GM12878 (cell line): ENCODE measurements around the gene DGKB. TPM values are rescaled to one million over a fixed set of nuclear protein-coding genes. Genes with fewer than 3 reads are reported as not detected.

Experiments used
- ATAC-seq: fragments of 200-7000 bp; cut with Tn5 transposase; 3 replicates; pipeline ENCODE4 v1.9.1; 2020; ENCODE audit warnings: mild to moderate bottlenecking, moderate library complexity
- BruUV-seq: library from RNA; stranded (reverse); fragments of 400-500 nt; replicated peaks from 2 replicates; lab custom pipeline; 2021; lab: Mats Ljungman, UMichigan
- CTCF ChIA-PET: fragments of 300-600 bp; sonication (Branson Sonifier 250); formaldehyde crosslinking; extraction: SDS; loops from one replicate; lab custom pipeline; 2021; ENCODE audit warnings: inconsistent platforms; lab: Yijun Ruan, JAX
- POLR2A ChIA-PET: fragments of 350-600 bp; formaldehyde crosslinking; extraction: SDS; loops from one replicate; lab custom pipeline; 2021; ENCODE audit warnings: inconsistent platforms; lab: Charles Lee
- RAD21 ChIA-PET: fragments of 300-600 bp; sonication (Branson Sonifier 250); formaldehyde crosslinking; loops from one replicate; lab custom pipeline; 2023; ENCODE audit warnings: antibody characterized with exemption; ENCODE audit not compliant: unreplicated experiment; lab: Charles Lee
- SMC1A ChIA-PET: fragments of 300-600 bp; sonication (Branson Sonifier 250); formaldehyde crosslinking; loops from one replicate; lab custom pipeline; 2023; ENCODE audit not compliant: unreplicated experiment, uncharacterized antibody; lab: Charles Lee
- DNase-seq: peaks from one replicate; pipeline ENCODE4 v3.0.0-alpha.2; 2011; ENCODE audit warnings: low read depth, low spot score
- FAIRE-seq: peaks from 3 replicates; lab custom pipeline; 2011; peaks lifted over from hg19 to GRCh38; lab: Jason Lieb, UNC
- H2AFZ ChIP-seq: 2 replicates; pipeline ENCODE4 v1.6.0; 2011; ENCODE audit warnings: low read depth, low read length, control low read depth; ENCODE audit not compliant: control insufficient read depth
- H3K27ac ChIP-seq: 2 replicates; pipeline ENCODE4 v1.5.1; 2011; ENCODE audit warnings: control low read depth; ENCODE audit not compliant: control insufficient read depth, insufficient read depth
- H3K27me3 ChIP-seq, 2 experiments: replicated peaks in 1 of 2; 2 replicates each; pipeline versions ENCODE4 v1.6.0 to v1.6.1; 2011; ENCODE audit warnings: low read length in 1 of 2; ENCODE audit not compliant: control insufficient read depth in 2 of 2, insufficient read depth in 2 of 2
- H3K36me3 ChIP-seq, 2 experiments: 2 replicates each; pipeline ENCODE4 v1.5.1; 2011; ENCODE audit warnings: low read length in 1 of 2; ENCODE audit not compliant: control insufficient read depth in 2 of 2, insufficient read depth in 2 of 2
- H3K4me1 ChIP-seq: 2 replicates; pipeline ENCODE4 v1.6.1; 2011; ENCODE audit warnings: mild to moderate bottlenecking, low read length, moderate library complexity, mixed read lengths; ENCODE audit not compliant: control insufficient read depth, insufficient read depth
- H3K4me2 ChIP-seq: 2 replicates; pipeline ENCODE4 v1.6.0; 2011; ENCODE audit warnings: control low read depth; ENCODE audit not compliant: control insufficient read depth, insufficient read depth
- H3K4me3 ChIP-seq: fragments of 200-600 bp; sonication (generic); 2 replicates; pipeline ENCODE4 v1.5.1; 2016
- H3K79me2 ChIP-seq: 2 replicates; pipeline ENCODE4 v1.6.0; 2011; ENCODE audit warnings: low read length; ENCODE audit not compliant: control insufficient read depth, insufficient read depth
- H3K9ac ChIP-seq: 2 replicates; pipeline ENCODE4 v1.8.0; 2011; ENCODE audit warnings: low read length, control low read depth, mixed read lengths; ENCODE audit not compliant: control insufficient read depth, insufficient read depth
- H3K9me3 ChIP-seq: replicated peaks from 3 replicates; pipeline ENCODE4 v1.5.1; 2011; ENCODE audit warnings: mild to moderate bottlenecking, low read length; ENCODE audit not compliant: control insufficient read depth, insufficient read depth
- H4K20me1 ChIP-seq: 2 replicates; pipeline ENCODE4 v1.6.0; 2011; ENCODE audit not compliant: control insufficient read depth, insufficient read depth
- FOS ChIP-seq: IDR thresholded peaks from 3 replicates; pipeline ENCODE4 v1.6.1; 2011; ENCODE audit warnings: borderline replicate concordance; ENCODE audit not compliant: insufficient read length; ENCODE audit errors: extremely low read depth
- GABPA ChIP-seq: IDR thresholded peaks from 2 replicates; pipeline ENCODE4 v1.6.1; 2014; ENCODE audit warnings: antibody characterized with exemption, low read depth, mild to moderate bottlenecking, inconsistent platforms
- HDAC6 ChIP-seq: fragments of 200-600 bp; sonication (generic); IDR thresholded peaks from one replicate; pipeline ENCODE4 v1.8.0; 2017; ENCODE audit warnings: antibody characterized with exemption; ENCODE audit not compliant: unreplicated experiment
- RAD21 ChIP-seq: IDR thresholded peaks from 2 replicates; pipeline ENCODE4 v1.6.1; 2011; ENCODE audit warnings: mild to moderate bottlenecking, low read depth, low read length, moderate library complexity; ENCODE audit not compliant: insufficient read depth
- YBX1 ChIP-seq: fragments of 450-650 bp; IDR thresholded peaks from 2 replicates; pipeline ENCODE4 v1.6.1; 2016; ENCODE audit warnings: antibody characterized with exemption
- ZNF217 ChIP-seq: fragments of 450-650 bp; IDR thresholded peaks from 2 replicates; pipeline ENCODE4 v1.6.1; 2017; ENCODE audit warnings: antibody characterized with exemption, mild to moderate bottlenecking
- WGBS: methylation state at CpG from one replicate; pipeline ENCODE4 v1.1.6; 2016; ENCODE audit warnings: low lambda C conversion rate; ENCODE audit not compliant: insufficient replicate concordance, insufficient coverage; ENCODE audit errors: missing lambda C conversion rate; 5-methylcytosine and 5-hydroxymethylcytosine counted together
- in situ Hi-C: fragments of 300-500 bp; cut with MboI; formaldehyde crosslinking; loops from 9 replicates; pipeline ENCODE4 v1.14.3; 2018; ENCODE audit warnings: mixed read lengths
- intact Hi-C: fragments of 100-400 bp; cut with micrococcal nuclease; formaldehyde crosslinking; loops from one replicate; pipeline ENCODE4 v1.14.2; 2022; ENCODE audit not compliant: unreplicated experiment
- polyA plus RNA-seq, 11 experiments: library from polyadenylated mRNA; depleted of rRNA in 4 of 11; unstranded in 6 of 11; stranded (reverse) in 5 of 11; fragments of >200 nt; fragmentation: Nextera tagmentation in 4 of 11; fragmentation: Illumina TruSeq in 1 of 11; extraction: Ambion mirVana in 4 of 11; extraction: Trizol in 1 of 11; gene quantifications; 1 replicate in 1 of 11; 2 replicates in 10 of 11; pipeline versions ENCODE4 v1.2.1 to v1.2.3, GENCODE V29; 2011 to 2016; ENCODE audit warnings: inconsistent platforms in 2 of 11, missing spikeins in 2 of 11, low read depth in 1 of 11
- total RNA-seq, 4 experiments: library from RNA; depleted of rRNA in 3 of 4; stranded (reverse); fragments of >200 nt in 3 of 4; fragmentation: Illumina TruSeq in 1 of 4; extraction: Trizol in 1 of 4; gene quantifications; 2 replicates each; pipeline versions ENCODE4 v1.2.1 to v1.2.3, GENCODE V29; 2013 to 2021
- TF ChIP-seq, protein P1 (sequence below): fragments of 450-650 bp; IDR thresholded peaks from 2 replicates; pipeline ENCODE4 v1.6.1; 2017; ENCODE audit warnings: mild to moderate bottlenecking, low read depth, inconsistent platforms; ENCODE audit not compliant: poor library complexity, severe bottlenecking
- TF ChIP-seq, protein P2 (sequence below): IDR thresholded peaks from 2 replicates; pipeline ENCODE4 v1.6.1; 2011; ENCODE audit warnings: low read depth, low read length, improper control_type of control experiment, borderline replicate concordance
- TF ChIP-seq, protein P3 (sequence below): IDR thresholded peaks from 2 replicates; pipeline ENCODE4 v1.6.1; 2012; ENCODE audit warnings: improper control_type of control experiment, low read depth, low read length; ENCODE audit not compliant: insufficient replicate concordance

The DGKB gene
- total and polyA plus RNA-seq, 10 of the 15 experiments (the other 5 are each of a cell fraction or from before 2014, with no cell fraction given), result 0.02 to 0.10 (median 0.04) TPM; not detected in 6

DNA sequence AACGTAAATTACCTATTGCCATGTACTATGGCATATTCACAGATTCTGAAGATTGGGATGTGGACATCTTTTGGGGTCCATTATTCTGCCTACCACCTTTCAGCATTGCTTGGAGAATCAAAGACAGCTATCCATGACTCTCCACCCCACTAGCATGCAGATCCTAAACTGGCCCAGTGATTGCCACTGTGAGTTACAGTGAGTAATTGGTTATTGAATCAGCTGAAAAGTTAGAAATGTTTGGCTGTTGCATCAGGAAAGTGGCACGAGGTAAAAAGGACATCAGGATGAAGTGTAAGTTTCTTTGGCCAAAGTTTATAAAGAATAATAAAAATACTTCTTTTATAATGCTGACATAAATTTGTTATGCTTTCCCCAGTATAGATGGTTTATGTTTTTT is 764.9 kb downstream of the DGKB start:
- no peak overlapping the region for H3K4me2 ChIP-seq
- in situ Hi-C loops, result no loop called here
- no peaks in the 10 kb centered on the region for H3K27me3 ChIP-seq
- POLR2A ChIA-PET, result no interaction called here
- H3K27ac ChIP-seq, result no peak overlapping the region
- H3K4me3 ChIP-seq, result no peak overlapping the region
- TF ChIP-seq FOS, result no peak
- TF ChIP-seq, protein P1, sequence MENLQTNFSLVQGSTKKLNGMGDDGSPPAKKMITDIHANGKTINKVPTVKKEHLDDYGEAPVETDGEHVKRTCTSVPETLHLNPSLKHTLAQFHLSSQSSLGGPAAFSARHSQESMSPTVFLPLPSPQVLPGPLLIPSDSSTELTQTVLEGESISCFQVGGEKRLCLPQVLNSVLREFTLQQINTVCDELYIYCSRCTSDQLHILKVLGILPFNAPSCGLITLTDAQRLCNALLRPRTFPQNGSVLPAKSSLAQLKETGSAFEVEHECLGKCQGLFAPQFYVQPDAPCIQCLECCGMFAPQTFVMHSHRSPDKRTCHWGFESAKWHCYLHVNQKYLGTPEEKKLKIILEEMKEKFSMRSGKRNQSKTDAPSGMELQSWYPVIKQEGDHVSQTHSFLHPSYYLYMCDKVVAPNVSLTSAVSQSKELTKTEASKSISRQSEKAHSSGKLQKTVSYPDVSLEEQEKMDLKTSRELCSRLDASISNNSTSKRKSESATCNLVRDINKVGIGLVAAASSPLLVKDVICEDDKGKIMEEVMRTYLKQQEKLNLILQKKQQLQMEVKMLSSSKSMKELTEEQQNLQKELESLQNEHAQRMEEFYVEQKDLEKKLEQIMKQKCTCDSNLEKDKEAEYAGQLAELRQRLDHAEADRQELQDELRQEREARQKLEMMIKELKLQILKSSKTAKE, result no peak
- no peak for TF ChIP-seq GABPA
- TF ChIP-seq, protein P2, sequence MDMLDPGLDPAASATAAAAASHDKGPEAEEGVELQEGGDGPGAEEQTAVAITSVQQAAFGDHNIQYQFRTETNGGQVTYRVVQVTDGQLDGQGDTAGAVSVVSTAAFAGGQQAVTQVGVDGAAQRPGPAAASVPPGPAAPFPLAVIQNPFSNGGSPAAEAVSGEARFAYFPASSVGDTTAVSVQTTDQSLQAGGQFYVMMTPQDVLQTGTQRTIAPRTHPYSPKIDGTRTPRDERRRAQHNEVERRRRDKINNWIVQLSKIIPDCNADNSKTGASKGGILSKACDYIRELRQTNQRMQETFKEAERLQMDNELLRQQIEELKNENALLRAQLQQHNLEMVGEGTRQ, result no peak
- TF ChIP-seq, protein P3, sequence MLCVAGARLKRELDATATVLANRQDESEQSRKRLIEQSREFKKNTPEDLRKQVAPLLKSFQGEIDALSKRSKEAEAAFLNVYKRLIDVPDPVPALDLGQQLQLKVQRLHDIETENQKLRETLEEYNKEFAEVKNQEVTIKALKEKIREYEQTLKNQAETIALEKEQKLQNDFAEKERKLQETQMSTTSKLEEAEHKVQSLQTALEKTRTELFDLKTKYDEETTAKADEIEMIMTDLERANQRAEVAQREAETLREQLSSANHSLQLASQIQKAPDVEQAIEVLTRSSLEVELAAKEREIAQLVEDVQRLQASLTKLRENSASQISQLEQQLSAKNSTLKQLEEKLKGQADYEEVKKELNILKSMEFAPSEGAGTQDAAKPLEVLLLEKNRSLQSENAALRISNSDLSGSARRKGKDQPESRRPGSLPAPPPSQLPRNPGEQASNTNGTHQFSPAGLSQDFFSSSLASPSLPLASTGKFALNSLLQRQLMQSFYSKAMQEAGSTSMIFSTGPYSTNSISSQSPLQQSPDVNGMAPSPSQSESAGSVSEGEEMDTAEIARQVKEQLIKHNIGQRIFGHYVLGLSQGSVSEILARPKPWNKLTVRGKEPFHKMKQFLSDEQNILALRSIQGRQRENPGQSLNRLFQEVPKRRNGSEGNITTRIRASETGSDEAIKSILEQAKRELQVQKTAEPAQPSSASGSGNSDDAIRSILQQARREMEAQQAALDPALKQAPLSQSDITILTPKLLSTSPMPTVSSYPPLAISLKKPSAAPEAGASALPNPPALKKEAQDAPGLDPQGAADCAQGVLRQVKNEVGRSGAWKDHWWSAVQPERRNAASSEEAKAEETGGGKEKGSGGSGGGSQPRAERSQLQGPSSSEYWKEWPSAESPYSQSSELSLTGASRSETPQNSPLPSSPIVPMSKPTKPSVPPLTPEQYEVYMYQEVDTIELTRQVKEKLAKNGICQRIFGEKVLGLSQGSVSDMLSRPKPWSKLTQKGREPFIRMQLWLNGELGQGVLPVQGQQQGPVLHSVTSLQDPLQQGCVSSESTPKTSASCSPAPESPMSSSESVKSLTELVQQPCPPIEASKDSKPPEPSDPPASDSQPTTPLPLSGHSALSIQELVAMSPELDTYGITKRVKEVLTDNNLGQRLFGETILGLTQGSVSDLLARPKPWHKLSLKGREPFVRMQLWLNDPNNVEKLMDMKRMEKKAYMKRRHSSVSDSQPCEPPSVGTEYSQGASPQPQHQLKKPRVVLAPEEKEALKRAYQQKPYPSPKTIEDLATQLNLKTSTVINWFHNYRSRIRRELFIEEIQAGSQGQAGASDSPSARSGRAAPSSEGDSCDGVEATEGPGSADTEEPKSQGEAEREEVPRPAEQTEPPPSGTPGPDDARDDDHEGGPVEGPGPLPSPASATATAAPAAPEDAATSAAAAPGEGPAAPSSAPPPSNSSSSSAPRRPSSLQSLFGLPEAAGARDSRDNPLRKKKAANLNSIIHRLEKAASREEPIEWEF, result no peak
- TF ChIP-seq HDAC6, result no peak
- TF ChIP-seq ZNF217, result no peak
- TF ChIP-seq YBX1, result no peak
- no peak for TF ChIP-seq RAD21
- TF ChIP-seq, all 136 proteins: peak for 0
- 2% methylated on average over 2 of the region's 2 CpGs for WGBS
- no peaks in the 10 kb centered on the region for H3K36me3 ChIP-seq
- H4K20me1 ChIP-seq, result no peaks in the 10 kb centered on the region
- no peaks in the 10 kb centered on the region for H3K4me1 ChIP-seq
- no peaks in the 10 kb centered on the region for H3K9me3 ChIP-seq
- no peak for DNase-seq
- ChIA-PET CTCF (interaction anchor here (1.1 to 2.1 kb wide), 2 partner anchors 9 to 612 kb away, joined by 4 to 7 read pairs; no protein-coding TSS in a partner anchor), RAD21 (no interaction called here), SMC1A (interaction anchor here (0.8 to 1.6 kb wide), 2 partner anchors 9 to 12 kb away, joined by 3 to 4 read pairs; no protein-coding TSS in a partner anchor)
- no peaks in the 10 kb centered on the region for H3K79me2 ChIP-seq
- intact Hi-C loops, result no loop called here
- H3K9ac ChIP-seq, result no peak overlapping the region
- BruUV-seq, result no TSS peak
- no peak for ATAC-seq
- FAIRE-seq, result no peak
- H2AFZ ChIP-seq, result no peak overlapping the region
